GM18907 (cell line): ENCODE measurements around the gene MYBPC1.
"Not testable (repeated sequence)": the region's sequence is repeated elsewhere in the genome, so short reads cannot be mapped to it uniquely, and the experiment has no call there.

Source experiments
- ATAC-seq: cut with Tn5 transposase; IDR thresholded peaks from one replicate; pipeline ENCODE4 v1.9.1; 2021; ENCODE audit warnings: mild to moderate bottlenecking, moderate library complexity; ENCODE audit not compliant: unreplicated experiment

MYBPC1 gene

GRCh38 chr12:101594700-101595099, at the start of gene MYBPC1:
Gene MYBPC1, plus strand, starts transcription at chr12:101594971. Its CDS starts 100 bp downstream, at chr12:101595071.
- no peak for ATAC-seq

- no peak for ATAC-seq
Measured at GRCh38 chr12:101551362-101552114, 43.2 kb upstream of the MYBPC1 start.

- ATAC-seq = no peak
Measured at GRCh38 chr12:101552277-101552676, 42.5 kb upstream of the MYBPC1 start.

GRCh38 chr12:101557094-101557493, 37.7 kb upstream of the MYBPC1 start:
- no peak for ATAC-seq

GRCh38 chr12:101558726-101559125, 36.0 kb upstream of the MYBPC1 start:
- ATAC-seq = not testable (repeated sequence)

- no peak for ATAC-seq
Measured at GRCh38 chr12:101563212-101563611, 31.6 kb upstream of the MYBPC1 start.

- ATAC-seq = no peak
Measured at GRCh38 chr12:101564912-101565311, 29.9 kb upstream of the MYBPC1 start.

- ATAC-seq = no peak
Measured at GRCh38 chr12:101566318-101566717, 28.5 kb upstream of the MYBPC1 start.

GRCh38 chr12:101567918-101568317, 26.9 kb upstream of the MYBPC1 start:
- no peak for ATAC-seq

GRCh38 chr12:101570047-101570446, 24.7 kb upstream of the MYBPC1 start:
- no peak for ATAC-seq

GRCh38 chr12:101571105-101571504, 23.7 kb upstream of the MYBPC1 start:
- ATAC-seq = no peak

GRCh38 chr12:101573743-101574142, 21.0 kb upstream of the MYBPC1 start:
- no peak for ATAC-seq

- no peak for ATAC-seq
Measured at GRCh38 chr12:101578417-101578816, 16.4 kb upstream of the MYBPC1 start.

GRCh38 chr12:101581190-101581589, 13.6 kb upstream of the MYBPC1 start:
- ATAC-seq = no peak

- ATAC-seq = no peak
Measured at GRCh38 chr12:101582937-101583336, 11.8 kb upstream of the MYBPC1 start.

GRCh38 chr12:101590383-101590782, 4.4 kb upstream of the MYBPC1 start:
- ATAC-seq = no peak

GRCh38 chr12:101591781-101592180, 3.0 kb upstream of the MYBPC1 start:
- ATAC-seq = no peak

- ATAC-seq = no peak
Measured at GRCh38 chr12:101592448-101592847, 2.3 kb upstream of the MYBPC1 start.

- no peak for ATAC-seq
Measured at GRCh38 chr12:101592921-101593320, 1.9 kb upstream of the MYBPC1 start.

- no peak for ATAC-seq
Measured at GRCh38 chr12:101596172-101596571, 1.4 kb downstream of the MYBPC1 start.

GRCh38 chr12:101597164-101597563, 2.4 kb downstream of the MYBPC1 start:
- no peak for ATAC-seq

GRCh38 chr12:101598483-101598882, 3.7 kb downstream of the MYBPC1 start:
- no peak for ATAC-seq

GRCh38 chr12:101599311-101599710, 4.5 kb downstream of the MYBPC1 start:
- no peak for ATAC-seq
